ENCODE measurements around the gene FANCE.
"Not testable (repeated sequence)": the region's sequence is repeated elsewhere in the genome, so short reads cannot be mapped to it uniquely, and the experiment has no call there.

The FANCE gene

GRCh38 chr6:35417979-35418661, 34.0 kb upstream of the FANCE start:
- H3K27ac ChIP-seq (ENCODE audit: low read length), result no peak overlapping the region
- no peak overlapping the region for H3K4me3 ChIP-seq (ENCODE audit: low read length)
- H3K36me3 ChIP-seq (ENCODE audit: control insufficient read depth, low read depth, low read length), result no peaks in the 10 kb centered on the region
- no peaks in the 10 kb centered on the region for H3K27me3 ChIP-seq (ENCODE audit: control insufficient read depth, insufficient read depth, low read length)
- H3K9ac ChIP-seq (ENCODE audit: low read length), result no peak overlapping the region
- no peaks in the 10 kb centered on the region for H3K9me3 ChIP-seq (ENCODE audit: control insufficient read depth, low read depth, low read length)
- peaks cover 6% of the 10 kb centered on the region for H3K4me1 ChIP-seq (ENCODE audit: control insufficient read depth, low read depth, low read length)

DNA sequence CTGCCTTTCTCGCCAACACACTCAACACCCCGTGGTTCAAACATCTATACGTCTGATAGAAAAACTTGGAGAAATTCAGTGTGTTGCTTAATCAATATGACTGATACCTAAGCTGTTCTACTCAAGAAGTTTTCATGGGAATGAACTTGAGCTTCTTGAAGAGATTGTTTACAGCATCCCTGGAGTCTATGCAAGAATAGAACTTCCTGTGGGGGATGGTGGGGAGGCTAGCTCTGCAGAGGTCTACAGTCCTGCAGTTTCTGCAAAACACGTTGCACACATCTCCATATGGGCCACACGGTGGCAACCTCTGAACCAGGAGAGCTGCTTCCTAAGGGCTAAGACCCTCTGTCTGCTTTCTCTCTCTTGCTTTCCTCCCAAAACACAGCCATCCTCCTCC, 32.7 kb upstream of the FANCE start:
- peaks cover 6% of the 10 kb centered on the region for H3K4me1 ChIP-seq (ENCODE audit: control insufficient read depth, low read depth, low read length)
- H3K9ac ChIP-seq (ENCODE audit: low read length), result no peak overlapping the region
- H3K36me3 ChIP-seq (ENCODE audit: control insufficient read depth, low read depth, low read length), result no peaks in the 10 kb centered on the region
- no peak overlapping the region for H3K4me3 ChIP-seq (ENCODE audit: low read length)
- H3K27ac ChIP-seq (ENCODE audit: low read length), result no peak overlapping the region
- H3K9me3 ChIP-seq (ENCODE audit: control insufficient read depth, low read depth, low read length), result no peaks in the 10 kb centered on the region
- no peaks in the 10 kb centered on the region for H3K27me3 ChIP-seq (ENCODE audit: control insufficient read depth, insufficient read depth, low read length)

DNA sequence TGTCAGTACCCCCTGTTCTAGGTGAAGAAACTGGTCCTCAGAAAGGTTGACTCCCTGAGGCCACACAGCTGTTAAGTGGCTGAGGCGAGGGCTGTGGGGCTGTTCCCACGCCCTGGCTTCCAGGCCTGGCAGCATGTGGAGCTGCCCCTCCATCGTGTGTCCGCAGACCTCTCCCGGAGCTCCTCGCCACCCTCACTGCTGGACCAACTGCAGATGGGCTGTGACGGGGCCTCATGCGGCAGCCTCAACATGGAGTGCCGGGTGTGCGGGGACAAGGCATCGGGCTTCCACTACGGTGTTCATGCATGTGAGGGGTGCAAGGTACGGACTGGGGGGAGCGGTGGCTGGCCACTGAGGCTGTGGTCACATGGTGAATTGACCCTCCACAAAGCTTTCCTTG, 32.2 kb upstream of the FANCE start:
- Histone ChIP-seq H3K9ac (ENCODE audit: low read length) (no peak overlapping the region), H3K36me3 (ENCODE audit: control insufficient read depth, low read depth, low read length) (no peaks in the 10 kb centered on the region), H3K27ac (ENCODE audit: low read length) (no peak overlapping the region), H3K4me1 (ENCODE audit: control insufficient read depth, low read depth, low read length) (peaks cover 5% of the 10 kb centered on the region), H3K4me3 (ENCODE audit: low read length) (no peak overlapping the region), H3K9me3 (ENCODE audit: control insufficient read depth, low read depth, low read length) (no peaks in the 10 kb centered on the region), H3K27me3 (ENCODE audit: control insufficient read depth, insufficient read depth, low read length) (no peaks in the 10 kb centered on the region)

- no peaks in the 10 kb centered on the region for H3K27me3 ChIP-seq (ENCODE audit: control insufficient read depth, insufficient read depth, low read length)
- H3K36me3 ChIP-seq (ENCODE audit: control insufficient read depth, low read depth, low read length), result no peaks in the 10 kb centered on the region
- peaks cover 15% of the 10 kb centered on the region for H3K4me1 ChIP-seq (ENCODE audit: control insufficient read depth, low read depth, low read length)
- H3K27ac ChIP-seq (ENCODE audit: low read length), result no peak overlapping the region
- peaks cover 9% of the 10 kb centered on the region for H3K9me3 ChIP-seq (ENCODE audit: control insufficient read depth, low read depth, low read length)
- no peak overlapping the region for H3K4me3 ChIP-seq (ENCODE audit: low read length)
- no peak overlapping the region for H3K9ac ChIP-seq (ENCODE audit: low read length)
Observed at GRCh38 chr6:35425284-35425683, 26.9 kb upstream of the FANCE start.

- H3K36me3 ChIP-seq (ENCODE audit: control insufficient read depth, low read depth, low read length), result no peaks in the 10 kb centered on the region
- H3K27ac ChIP-seq (ENCODE audit: low read length), result no peak overlapping the region
- H3K9ac ChIP-seq (ENCODE audit: low read length), result no peak overlapping the region
Observed at GRCh38 chr6:35426074-35426473, 26.1 kb upstream of the FANCE start.

GRCh38 chr6:35427435-35427834, 24.7 kb upstream of the FANCE start:
- Histone ChIP-seq H3K36me3 (ENCODE audit: control insufficient read depth, low read depth, low read length) (no peaks in the 10 kb centered on the region), H3K9ac (ENCODE audit: low read length) (no peak overlapping the region), H3K4me3 (ENCODE audit: low read length) (no peak overlapping the region), H3K9me3 (ENCODE audit: control insufficient read depth, low read depth, low read length) (peaks cover 9% of the 10 kb centered on the region), H3K4me1 (ENCODE audit: control insufficient read depth, low read depth, low read length) (peaks cover 15% of the 10 kb centered on the region), H3K27ac (ENCODE audit: low read length) (no peak overlapping the region), H3K27me3 (ENCODE audit: control insufficient read depth, insufficient read depth, low read length) (no peaks in the 10 kb centered on the region)

More at GRCh38 chr6:35426074-35426473, 26.1 kb upstream of the FANCE start:
- Histone ChIP-seq H3K27me3 (ENCODE audit: control insufficient read depth, insufficient read depth, low read length) (no peaks in the 10 kb centered on the region), H3K4me1 (ENCODE audit: control insufficient read depth, low read depth, low read length) (peaks cover 15% of the 10 kb centered on the region), H3K9me3 (ENCODE audit: control insufficient read depth, low read depth, low read length) (peaks cover 9% of the 10 kb centered on the region), H3K4me3 (ENCODE audit: low read length) (no peak overlapping the region)

DNA sequence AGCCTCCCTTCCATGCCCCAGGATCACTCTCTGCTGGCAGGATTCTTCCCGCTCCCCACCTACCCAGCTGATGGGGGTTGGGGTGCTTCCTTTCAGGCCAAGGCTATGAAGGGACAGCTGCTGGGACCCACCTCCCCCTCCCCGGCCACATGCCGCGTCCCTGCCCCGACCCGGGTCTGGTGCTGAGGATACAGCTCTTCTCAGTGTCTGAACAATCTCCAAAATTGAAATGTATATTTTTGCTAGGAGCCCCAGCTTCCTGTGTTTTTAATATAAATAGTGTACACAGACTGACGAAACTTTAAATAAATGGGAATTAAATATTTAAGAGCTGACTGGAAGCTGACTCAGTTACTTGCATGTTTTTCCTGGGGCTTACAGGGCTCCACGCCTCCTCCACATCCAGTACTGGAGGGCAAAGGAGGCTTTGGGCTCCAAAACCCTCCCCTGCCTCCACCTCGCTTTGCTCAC, 24.3 kb upstream of the FANCE start:
- H3K9ac ChIP-seq (ENCODE audit: low read length), result no peak overlapping the region

GRCh38 chr6:35428421-35429149, 23.6 kb upstream of the FANCE start:
- Histone ChIP-seq H3K36me3 (ENCODE audit: control insufficient read depth, low read depth, low read length) (no peaks in the 10 kb centered on the region), H3K9me3 (ENCODE audit: control insufficient read depth, low read depth, low read length) (peaks cover 9% of the 10 kb centered on the region), H3K27me3 (ENCODE audit: control insufficient read depth, insufficient read depth, low read length) (no peaks in the 10 kb centered on the region), H3K4me3 (ENCODE audit: low read length) (no peak overlapping the region), H3K4me1 (ENCODE audit: control insufficient read depth, low read depth, low read length) (peaks cover 15% of the 10 kb centered on the region), H3K9ac (ENCODE audit: low read length) (no peak overlapping the region), H3K27ac (ENCODE audit: low read length) (no peak overlapping the region)

More for the DNA sequence above, 24.3 kb upstream of the FANCE start:
- Histone ChIP-seq H3K4me1 (ENCODE audit: control insufficient read depth, low read depth, low read length) (peaks cover 15% of the 10 kb centered on the region), H3K27me3 (ENCODE audit: control insufficient read depth, insufficient read depth, low read length) (no peaks in the 10 kb centered on the region), H3K4me3 (ENCODE audit: low read length) (no peak overlapping the region), H3K36me3 (ENCODE audit: control insufficient read depth, low read depth, low read length) (no peaks in the 10 kb centered on the region), H3K27ac (ENCODE audit: low read length) (no peak overlapping the region), H3K9me3 (ENCODE audit: control insufficient read depth, low read depth, low read length) (peaks cover 9% of the 10 kb centered on the region)

GRCh38 chr6:35429463-35429862, 22.7 kb upstream of the FANCE start:
- no peak overlapping the region for H3K27ac ChIP-seq (ENCODE audit: low read length)

DNA sequence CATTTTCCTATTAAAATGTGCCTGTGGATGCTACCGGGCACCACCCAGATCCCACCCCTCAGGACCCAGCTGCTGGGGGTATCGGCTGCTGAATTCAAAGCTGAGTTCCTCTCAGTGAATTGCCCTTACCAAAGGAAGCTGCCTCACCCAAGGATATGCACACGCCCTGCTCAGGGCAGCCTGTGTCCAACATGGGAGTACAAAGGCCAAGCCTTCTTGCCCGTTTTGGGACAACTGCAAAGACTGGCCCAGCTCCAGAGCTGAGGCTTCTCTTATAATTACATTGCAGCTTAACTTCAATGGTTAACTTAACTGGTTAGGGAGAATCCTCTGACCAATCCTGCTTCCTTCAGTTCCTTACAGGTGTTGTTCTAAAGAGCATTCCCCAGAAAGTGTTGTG, 19.8 kb upstream of the FANCE start:
- no peaks in the 10 kb centered on the region for H3K36me3 ChIP-seq (ENCODE audit: control insufficient read depth, low read depth, low read length)
- H3K9me3 ChIP-seq (ENCODE audit: control insufficient read depth, low read depth, low read length), result peaks cover 9% of the 10 kb centered on the region
- H3K4me3 ChIP-seq (ENCODE audit: low read length), result no peak overlapping the region
- H3K27ac ChIP-seq (ENCODE audit: low read length), result no peak overlapping the region
- H3K9ac ChIP-seq (ENCODE audit: low read length), result no peak overlapping the region
- peaks cover 13% of the 10 kb centered on the region for H3K4me1 ChIP-seq (ENCODE audit: control insufficient read depth, low read depth, low read length)
- no peaks in the 10 kb centered on the region for H3K27me3 ChIP-seq (ENCODE audit: control insufficient read depth, insufficient read depth, low read length)

More at GRCh38 chr6:35429463-35429862, 22.7 kb upstream of the FANCE start:
- Histone ChIP-seq H3K4me1 (ENCODE audit: control insufficient read depth, low read depth, low read length) (peaks cover 15% of the 10 kb centered on the region), H3K9me3 (ENCODE audit: control insufficient read depth, low read depth, low read length) (peaks cover 9% of the 10 kb centered on the region), H3K4me3 (ENCODE audit: low read length) (no peak overlapping the region), H3K36me3 (ENCODE audit: control insufficient read depth, low read depth, low read length) (no peaks in the 10 kb centered on the region), H3K9ac (ENCODE audit: low read length) (no peak overlapping the region), H3K27me3 (ENCODE audit: control insufficient read depth, insufficient read depth, low read length) (no peaks in the 10 kb centered on the region)

DNA sequence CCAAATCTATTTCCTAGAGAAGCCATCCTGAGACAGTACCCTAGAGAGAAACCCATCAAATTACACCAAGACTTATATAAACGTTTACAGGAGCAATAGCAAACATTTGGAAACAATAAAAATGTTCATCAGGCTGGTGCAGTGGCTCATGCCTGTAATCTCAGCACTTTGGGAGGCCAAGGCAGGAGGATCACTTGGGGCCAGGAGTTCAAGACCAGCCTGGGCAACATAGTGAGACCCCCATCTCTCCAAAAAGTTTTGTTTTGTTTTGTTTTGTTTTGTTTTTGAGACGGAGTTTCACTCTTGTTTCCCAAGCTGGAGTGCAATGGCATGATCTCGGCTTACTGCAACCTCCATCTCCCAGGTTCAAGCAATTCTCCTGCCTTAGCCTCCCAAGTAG, 19.4 kb upstream of the FANCE start:
- not testable (repeated sequence) for H3K4me1 ChIP-seq (ENCODE audit: control insufficient read depth, low read depth, low read length); H3K9ac ChIP-seq (ENCODE audit: low read length); H3K27me3 ChIP-seq (ENCODE audit: control insufficient read depth, insufficient read depth, low read length); H3K36me3 ChIP-seq (ENCODE audit: control insufficient read depth, low read depth, low read length); H3K9me3 ChIP-seq (ENCODE audit: control insufficient read depth, low read depth, low read length); H3K27ac ChIP-seq (ENCODE audit: low read length); H3K4me3 ChIP-seq (ENCODE audit: low read length)
